Measurements from ENCODE around the gene RIBC2.

RIBC2 gene

DNA sequence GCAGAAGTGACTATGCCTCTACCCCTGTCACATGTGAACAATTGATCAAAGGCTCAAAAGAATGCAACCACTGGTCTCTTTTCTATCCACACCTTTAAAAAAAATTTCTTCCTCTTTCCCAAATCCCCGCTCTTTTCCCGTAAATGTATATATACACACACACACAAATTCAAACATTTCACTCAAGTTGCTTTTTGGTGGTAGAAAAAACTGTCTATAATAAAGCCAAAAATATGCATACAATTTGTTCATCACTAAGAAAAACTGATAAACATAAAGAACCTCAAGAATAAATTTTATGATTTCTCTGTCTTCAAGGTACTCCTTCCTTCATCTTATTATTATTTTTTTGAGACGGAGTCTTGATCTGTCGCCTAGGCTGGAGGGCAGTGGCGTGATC is 5.7 kb upstream of the RIBC2 start:
- H3K4me3 ChIP-seq (ENCODE audit: low read depth in 1 of 2, low read length in 2 of 2), result no peak overlapping the region
- H3K36me3 ChIP-seq (ENCODE audit: control insufficient read depth in 1 of 2, insufficient read depth in 2 of 2, low read length in 2 of 2), result no peaks in the 10 kb centered on the region
- no peaks in the 10 kb centered on the region for H3K27me3 ChIP-seq (ENCODE audit: low read depth, low read length)
- H3K9me3 ChIP-seq (ENCODE audit: control insufficient read depth in 1 of 2, low read length in 2 of 2), result no peaks in the 10 kb centered on the region
- H3K4me1 ChIP-seq (ENCODE audit: control insufficient read depth in 1 of 2, insufficient read depth in 2 of 2, low read length in 2 of 2), result no peaks in the 10 kb centered on the region
- H3K27ac ChIP-seq (ENCODE audit: low read length), result no peak overlapping the region

GRCh38 chr22:45413013-45413367 is 503 bp upstream of the RIBC2 start:
- Histone ChIP-seq H3K27ac (ENCODE audit: low read length) (no peak overlapping the region), H3K4me1 (ENCODE audit: control insufficient read depth in 1 of 2, insufficient read depth in 2 of 2, low read length in 2 of 2) (peaks cover 0 to 5% of the 10 kb centered on the region in 2 donors), H3K36me3 (ENCODE audit: control insufficient read depth in 1 of 2, insufficient read depth in 2 of 2, low read length in 2 of 2) (no peaks in the 10 kb centered on the region), H3K27me3 (ENCODE audit: low read depth, low read length) (no peaks in the 10 kb centered on the region), H3K9me3 (ENCODE audit: control insufficient read depth in 1 of 2, low read length in 2 of 2) (no peaks in the 10 kb centered on the region), H3K4me3 (ENCODE audit: low read depth in 1 of 2, low read length in 2 of 2) (peak overlapping the region in 1 of 2 donors; percentile 77)

GRCh38 chr22:45418056-45418769 is 4.7 kb downstream of the RIBC2 start:
- H3K27ac ChIP-seq (ENCODE audit: low read length), result no peak overlapping the region
- H3K4me3 ChIP-seq (ENCODE audit: low read depth in 1 of 2, low read length in 2 of 2), result no peak overlapping the region
- H3K4me1 ChIP-seq (ENCODE audit: control insufficient read depth in 1 of 2, insufficient read depth in 2 of 2, low read length in 2 of 2), result peaks cover 0 to 3% of the 10 kb centered on the region in 2 donors
- no peaks in the 10 kb centered on the region for H3K36me3 ChIP-seq (ENCODE audit: control insufficient read depth in 1 of 2, insufficient read depth in 2 of 2, low read length in 2 of 2)
- no peaks in the 10 kb centered on the region for H3K9me3 ChIP-seq (ENCODE audit: control insufficient read depth in 1 of 2, low read length in 2 of 2)
- no peaks in the 10 kb centered on the region for H3K27me3 ChIP-seq (ENCODE audit: low read depth, low read length)

DNA sequence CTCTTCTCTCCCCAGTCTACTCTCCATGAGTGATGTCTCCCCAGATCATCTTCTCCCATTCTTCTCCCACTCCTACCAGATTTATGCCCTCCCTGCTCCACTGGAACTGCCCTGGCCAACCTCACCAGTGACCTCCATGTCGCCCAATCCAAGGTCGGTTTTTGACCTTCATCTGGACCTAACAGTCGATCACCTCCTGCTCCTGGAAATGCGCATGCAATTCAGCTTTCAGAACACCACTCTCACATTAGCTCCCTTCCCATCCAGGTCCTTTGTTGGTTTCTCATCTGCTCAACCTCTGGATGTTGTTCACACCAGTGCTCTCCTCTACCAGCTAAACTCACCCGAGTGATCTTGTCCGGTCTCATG is 5.3 kb downstream of the RIBC2 start:
- H3K4me3 ChIP-seq (ENCODE audit: low read depth in 1 of 2, low read length in 2 of 2), result no peak overlapping the region
- H3K4me1 ChIP-seq (ENCODE audit: control insufficient read depth in 1 of 2, insufficient read depth in 2 of 2, low read length in 2 of 2), result no peaks in the 10 kb centered on the region
- no peaks in the 10 kb centered on the region for H3K9me3 ChIP-seq (ENCODE audit: control insufficient read depth in 1 of 2, low read length in 2 of 2)
- H3K27me3 ChIP-seq (ENCODE audit: low read depth, low read length), result no peaks in the 10 kb centered on the region
- no peaks in the 10 kb centered on the region for H3K36me3 ChIP-seq (ENCODE audit: control insufficient read depth in 1 of 2, insufficient read depth in 2 of 2, low read length in 2 of 2)
- no peak overlapping the region for H3K27ac ChIP-seq (ENCODE audit: low read length)

GRCh38 chr22:45420011-45420410 is 6.5 kb downstream of the RIBC2 start:
- H3K27me3 ChIP-seq (ENCODE audit: low read depth, low read length), result no peaks in the 10 kb centered on the region
- no peak overlapping the region for H3K4me3 ChIP-seq (ENCODE audit: low read depth in 1 of 2, low read length in 2 of 2)
- H3K36me3 ChIP-seq (ENCODE audit: control insufficient read depth in 1 of 2, insufficient read depth in 2 of 2, low read length in 2 of 2), result no peaks in the 10 kb centered on the region
- no peaks in the 10 kb centered on the region for H3K9me3 ChIP-seq (ENCODE audit: control insufficient read depth in 1 of 2, low read length in 2 of 2)
- H3K27ac ChIP-seq (ENCODE audit: low read length), result no peak overlapping the region
- H3K4me1 ChIP-seq (ENCODE audit: control insufficient read depth in 1 of 2, insufficient read depth in 2 of 2, low read length in 2 of 2), result no peaks in the 10 kb centered on the region

- no peaks in the 10 kb centered on the region for H3K36me3 ChIP-seq (ENCODE audit: control insufficient read depth in 1 of 2, insufficient read depth in 2 of 2, low read length in 2 of 2)
- H3K4me1 ChIP-seq (ENCODE audit: control insufficient read depth in 1 of 2, insufficient read depth in 2 of 2, low read length in 2 of 2), result no peaks in the 10 kb centered on the region
Measured at GRCh38 chr22:45420539-45420938, 7.0 kb downstream of the RIBC2 start.

DNA sequence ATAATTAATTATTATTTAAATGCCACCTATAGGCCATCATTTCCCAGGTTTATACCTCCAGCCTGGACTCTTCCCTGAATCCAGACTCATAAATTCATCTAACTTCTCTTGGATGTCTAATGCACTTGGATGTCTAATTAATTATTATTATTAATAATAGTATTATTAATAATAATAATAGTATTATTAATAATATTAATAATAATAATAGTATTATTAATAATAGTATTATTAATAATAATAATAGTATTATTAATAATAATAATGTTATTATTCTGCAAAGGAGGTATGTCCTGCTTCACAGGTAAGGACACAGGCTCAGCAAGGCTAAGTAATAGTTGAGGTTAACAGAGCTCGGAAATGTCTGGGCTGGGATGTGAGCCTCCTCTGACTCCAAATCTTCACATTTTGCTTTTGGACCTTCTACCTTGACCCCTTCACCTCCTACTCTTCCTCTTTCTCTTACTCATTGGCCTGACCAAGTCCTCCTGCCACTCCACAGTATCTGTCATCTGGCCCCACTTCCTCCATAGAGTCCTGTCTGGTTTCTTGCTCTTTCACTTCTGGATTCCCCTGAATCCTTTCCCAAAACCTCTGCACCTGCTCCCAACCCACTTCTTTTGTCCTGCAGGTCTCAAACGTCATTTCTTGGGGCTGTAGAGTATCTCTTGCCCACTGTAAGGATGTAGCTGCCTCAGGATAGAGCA is 8.0 kb downstream of the RIBC2 start:
- Histone ChIP-seq H3K4me1 (ENCODE audit: control insufficient read depth in 1 of 2, insufficient read depth in 2 of 2, low read length in 2 of 2) (no peaks in the 10 kb centered on the region), H3K9me3 (ENCODE audit: control insufficient read depth in 1 of 2, low read length in 2 of 2) (no peaks in the 10 kb centered on the region), H3K27me3 (ENCODE audit: low read depth, low read length) (no peaks in the 10 kb centered on the region), H3K27ac (ENCODE audit: low read length) (no peak overlapping the region), H3K4me3 (ENCODE audit: low read depth in 1 of 2, low read length in 2 of 2) (no peak overlapping the region), H3K36me3 (ENCODE audit: control insufficient read depth in 1 of 2, insufficient read depth in 2 of 2, low read length in 2 of 2) (no peaks in the 10 kb centered on the region)

More at GRCh38 chr22:45420539-45420938, 7.0 kb downstream of the RIBC2 start:
- Histone ChIP-seq H3K4me3 (ENCODE audit: low read depth in 1 of 2, low read length in 2 of 2) (no peak overlapping the region), H3K27me3 (ENCODE audit: low read depth, low read length) (no peaks in the 10 kb centered on the region), H3K27ac (ENCODE audit: low read length) (no peak overlapping the region), H3K9me3 (ENCODE audit: control insufficient read depth in 1 of 2, low read length in 2 of 2) (no peaks in the 10 kb centered on the region)

GRCh38 chr22:45422237-45422983 is 8.9 kb downstream of the RIBC2 start:
- no peak overlapping the region for H3K4me3 ChIP-seq (ENCODE audit: low read depth in 1 of 2, low read length in 2 of 2)
- no peaks in the 10 kb centered on the region for H3K36me3 ChIP-seq (ENCODE audit: control insufficient read depth in 1 of 2, insufficient read depth in 2 of 2, low read length in 2 of 2)
- no peaks in the 10 kb centered on the region for H3K4me1 ChIP-seq (ENCODE audit: control insufficient read depth in 1 of 2, insufficient read depth in 2 of 2, low read length in 2 of 2)
- H3K27ac ChIP-seq (ENCODE audit: low read length), result no peak overlapping the region
- H3K27me3 ChIP-seq (ENCODE audit: low read depth, low read length), result no peaks in the 10 kb centered on the region
- peaks cover 0 to 4% of the 10 kb centered on the region in 2 donors for H3K9me3 ChIP-seq (ENCODE audit: control insufficient read depth in 1 of 2, low read length in 2 of 2)

DNA sequence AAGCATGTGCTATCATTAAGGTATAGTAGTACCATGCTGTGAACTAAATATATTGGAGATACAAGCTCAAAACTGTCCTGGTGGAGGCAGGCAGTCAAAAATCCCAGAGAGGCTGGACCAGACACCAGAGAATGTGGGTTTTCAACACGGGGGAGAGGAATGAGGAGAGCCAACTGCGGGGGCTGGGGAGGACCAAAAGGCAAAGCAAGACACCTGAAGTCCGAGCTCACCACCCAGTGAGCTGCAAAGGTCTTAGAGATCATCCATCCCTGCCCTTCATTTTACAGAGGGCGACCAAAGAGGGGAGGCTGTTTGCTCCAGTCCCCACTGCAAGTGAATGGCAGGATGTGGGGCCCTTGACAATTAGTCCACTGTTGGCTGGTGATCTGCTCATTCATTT is 10.0 kb downstream of the RIBC2 start:
- no peaks in the 10 kb centered on the region for H3K27me3 ChIP-seq (ENCODE audit: low read depth, low read length)
- no peak overlapping the region for H3K27ac ChIP-seq (ENCODE audit: low read length)
- H3K36me3 ChIP-seq (ENCODE audit: control insufficient read depth in 1 of 2, insufficient read depth in 2 of 2, low read length in 2 of 2), result no peaks in the 10 kb centered on the region
- peaks cover 0 to 4% of the 10 kb centered on the region in 2 donors for H3K9me3 ChIP-seq (ENCODE audit: control insufficient read depth in 1 of 2, low read length in 2 of 2)
- H3K4me3 ChIP-seq (ENCODE audit: low read depth in 1 of 2, low read length in 2 of 2), result no peak overlapping the region
- no peaks in the 10 kb centered on the region for H3K4me1 ChIP-seq (ENCODE audit: control insufficient read depth in 1 of 2, insufficient read depth in 2 of 2, low read length in 2 of 2)

DNA sequence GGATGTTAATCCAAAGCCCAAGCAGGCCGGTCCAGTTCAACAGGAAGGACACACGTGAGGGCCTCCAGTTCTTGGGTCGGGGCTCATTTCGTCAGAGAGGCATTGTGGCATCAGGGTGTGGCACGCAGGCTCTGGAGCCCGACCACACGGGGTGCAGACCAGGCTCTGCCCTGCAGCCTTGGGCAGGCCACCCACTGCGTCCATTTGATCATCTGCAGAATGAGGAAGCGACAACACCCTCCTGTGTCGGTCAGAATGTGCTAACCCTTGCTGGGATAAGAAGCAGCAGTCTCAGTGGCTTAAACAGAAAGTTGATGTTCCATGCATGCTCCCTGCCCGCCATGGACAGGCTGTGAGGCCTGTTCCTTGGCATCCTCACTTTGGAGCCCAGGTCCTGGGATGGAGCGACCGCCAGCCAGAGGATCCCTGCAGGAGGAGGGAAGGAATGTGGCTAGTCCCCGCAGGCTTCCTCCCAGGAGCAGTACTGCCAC is 10.8 kb downstream of the RIBC2 start:
- no peak overlapping the region for H3K27ac ChIP-seq (ENCODE audit: low read length)
- H3K36me3 ChIP-seq (ENCODE audit: control insufficient read depth in 1 of 2, insufficient read depth in 2 of 2, low read length in 2 of 2), result no peaks in the 10 kb centered on the region
- H3K4me1 ChIP-seq (ENCODE audit: control insufficient read depth in 1 of 2, insufficient read depth in 2 of 2, low read length in 2 of 2), result no peaks in the 10 kb centered on the region
- no peak overlapping the region for H3K4me3 ChIP-seq (ENCODE audit: low read depth in 1 of 2, low read length in 2 of 2)
- peaks cover 0 to 4% of the 10 kb centered on the region in 2 donors for H3K9me3 ChIP-seq (ENCODE audit: control insufficient read depth in 1 of 2, low read length in 2 of 2)
- H3K27me3 ChIP-seq (ENCODE audit: low read depth, low read length), result no peaks in the 10 kb centered on the region

GRCh38 chr22:45425101-45425500 is 11.6 kb downstream of the RIBC2 start:
- Histone ChIP-seq H3K27me3 (ENCODE audit: low read depth, low read length) (no peaks in the 10 kb centered on the region), H3K4me1 (ENCODE audit: control insufficient read depth in 1 of 2, insufficient read depth in 2 of 2, low read length in 2 of 2) (no peaks in the 10 kb centered on the region), H3K36me3 (ENCODE audit: control insufficient read depth in 1 of 2, insufficient read depth in 2 of 2, low read length in 2 of 2) (no peaks in the 10 kb centered on the region), H3K9me3 (ENCODE audit: control insufficient read depth in 1 of 2, low read length in 2 of 2) (peaks cover 0 to 4% of the 10 kb centered on the region in 2 donors), H3K4me3 (ENCODE audit: low read depth in 1 of 2, low read length in 2 of 2) (no peak overlapping the region), H3K27ac (ENCODE audit: low read length) (no peak overlapping the region)

All from muscle layer of duodenum (tissue), 2 donors.